EL (cell line): Measurements from ENCODE around the gene CTDSP1.

Source experiments
- DNase-seq: peaks from one replicate; pipeline ENCODE4 v3.0.0-alpha.2; 2016

CTDSP1 gene

DNA sequence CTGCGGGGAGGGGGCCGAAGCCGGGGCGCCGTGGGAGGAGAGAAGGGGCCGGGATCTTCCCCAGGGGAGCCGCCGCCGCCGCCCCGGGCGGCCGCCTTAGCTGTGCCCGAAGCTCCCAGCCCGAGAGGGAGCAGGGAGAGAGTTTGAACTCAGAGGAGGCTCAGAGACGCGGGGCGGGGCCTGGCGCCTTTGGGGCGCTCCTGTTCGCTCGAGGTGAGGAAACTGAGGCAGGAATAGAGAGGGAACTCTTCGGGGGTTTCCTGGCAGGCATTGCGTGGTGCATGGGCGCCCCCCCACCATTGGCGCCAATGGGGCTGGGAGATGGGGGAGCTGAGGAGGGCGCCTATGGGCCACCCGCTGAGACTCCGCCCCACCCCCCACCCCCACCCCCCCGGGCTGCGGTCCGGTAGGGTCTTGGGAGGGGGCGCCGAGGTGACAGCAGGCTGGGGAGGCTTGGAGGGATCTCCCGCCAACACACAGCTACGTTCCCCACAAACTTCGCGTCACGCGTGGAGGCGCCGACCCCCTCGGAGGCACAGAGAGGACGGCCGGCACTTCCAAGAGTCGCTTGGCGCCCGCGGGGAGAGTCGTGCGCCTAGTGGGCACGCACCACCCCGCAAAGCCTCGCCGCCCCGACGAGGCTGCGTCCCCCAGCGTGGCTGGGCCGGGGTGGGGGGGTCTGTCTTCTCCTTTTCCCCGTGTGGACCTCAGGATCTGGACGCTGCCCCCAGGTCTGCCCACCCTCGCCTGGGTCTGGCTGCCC lies 680 bp downstream of the CTDSP1 start:
- DNase-seq = peak; percentile 36

DNA sequence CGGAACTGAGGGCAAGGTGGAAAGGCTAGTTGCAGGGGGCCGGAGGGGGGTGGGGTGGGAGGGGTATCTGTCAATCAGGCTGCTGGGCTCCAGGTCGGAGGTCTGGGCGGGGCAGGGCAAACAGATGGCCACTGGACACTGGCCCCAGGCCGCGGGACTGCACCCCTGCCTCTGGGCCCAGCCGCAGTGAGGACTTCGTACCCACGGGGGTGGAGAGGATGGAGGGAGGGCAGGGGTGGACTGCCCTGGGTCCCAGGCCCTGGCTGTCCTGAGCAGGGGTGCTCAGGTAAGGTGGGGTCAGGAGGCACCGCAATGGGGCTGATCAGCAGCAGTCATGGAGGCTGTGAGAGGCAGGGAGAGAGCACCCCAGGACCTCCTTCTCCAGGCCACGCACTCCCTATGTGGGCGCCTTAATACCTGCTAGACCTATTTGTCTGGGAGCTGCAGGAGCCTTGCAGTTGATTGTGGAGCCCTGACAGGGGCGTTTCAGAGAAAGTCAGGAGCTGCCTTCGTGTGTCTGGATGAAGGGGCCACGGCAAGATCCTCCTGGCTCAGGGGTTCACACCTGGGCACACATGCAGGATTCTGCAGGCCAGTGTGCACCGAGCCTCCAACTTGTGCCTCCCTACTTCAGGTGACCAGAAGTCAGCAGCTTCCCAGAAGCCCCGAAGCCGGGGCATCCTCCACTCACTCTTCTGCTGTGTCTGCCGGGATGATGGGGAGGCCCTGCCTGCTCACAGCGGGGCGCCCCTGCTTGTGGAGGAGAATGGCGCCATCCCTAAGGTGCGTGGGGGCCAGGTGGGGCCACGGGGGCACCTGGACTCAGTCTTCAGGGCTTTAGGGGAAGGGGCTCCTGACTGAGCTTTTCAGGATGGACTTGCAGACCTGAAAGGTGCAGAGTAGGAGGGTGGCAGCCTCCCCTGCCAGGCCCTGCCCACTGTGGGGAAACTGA lies 1.5 kb downstream of the CTDSP1 start:
- DNase-seq = peak; percentile 13

DNA sequence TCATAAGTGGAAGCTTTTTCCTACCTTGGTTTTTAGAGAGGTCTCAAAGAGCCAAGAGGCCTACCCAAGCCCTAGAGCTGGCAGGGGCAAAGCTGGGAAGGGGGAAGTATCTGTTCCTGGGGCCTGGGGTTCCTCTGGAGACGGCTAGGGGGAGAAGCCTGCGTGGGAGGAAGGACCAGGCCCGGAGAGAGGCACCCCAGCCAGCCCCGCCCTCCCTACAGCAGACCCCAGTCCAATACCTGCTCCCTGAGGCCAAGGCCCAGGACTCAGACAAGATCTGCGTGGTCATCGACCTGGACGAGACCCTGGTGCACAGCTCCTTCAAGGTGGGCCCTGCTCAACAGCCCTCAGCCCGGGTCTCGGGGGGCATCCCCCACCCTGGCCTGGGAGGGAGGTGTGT lies 2.2 kb downstream of the CTDSP1 start:
- no peak for DNase-seq

DNA sequence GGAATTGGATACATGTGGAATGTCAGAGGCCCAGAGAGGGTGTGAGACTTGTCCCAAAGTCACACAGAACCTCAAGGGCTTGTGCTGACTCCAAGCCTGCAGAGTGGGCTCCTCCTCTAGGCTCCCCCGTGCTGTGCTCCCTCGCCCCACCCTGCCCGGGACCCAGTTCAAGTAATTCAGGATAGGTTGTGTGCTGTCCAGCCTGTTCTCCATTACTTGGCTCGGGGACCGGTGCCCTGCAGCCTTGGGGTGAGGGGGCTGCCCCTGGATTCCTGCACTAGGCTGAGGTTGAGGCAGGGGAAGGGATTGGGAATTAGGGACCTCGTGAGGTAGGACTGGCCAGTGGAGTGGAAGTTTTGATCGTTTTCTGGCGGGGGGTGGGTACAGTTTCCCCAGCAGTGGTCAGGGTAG lies 2.8 kb downstream of the CTDSP1 start:
- DNase-seq = no peak

DNA sequence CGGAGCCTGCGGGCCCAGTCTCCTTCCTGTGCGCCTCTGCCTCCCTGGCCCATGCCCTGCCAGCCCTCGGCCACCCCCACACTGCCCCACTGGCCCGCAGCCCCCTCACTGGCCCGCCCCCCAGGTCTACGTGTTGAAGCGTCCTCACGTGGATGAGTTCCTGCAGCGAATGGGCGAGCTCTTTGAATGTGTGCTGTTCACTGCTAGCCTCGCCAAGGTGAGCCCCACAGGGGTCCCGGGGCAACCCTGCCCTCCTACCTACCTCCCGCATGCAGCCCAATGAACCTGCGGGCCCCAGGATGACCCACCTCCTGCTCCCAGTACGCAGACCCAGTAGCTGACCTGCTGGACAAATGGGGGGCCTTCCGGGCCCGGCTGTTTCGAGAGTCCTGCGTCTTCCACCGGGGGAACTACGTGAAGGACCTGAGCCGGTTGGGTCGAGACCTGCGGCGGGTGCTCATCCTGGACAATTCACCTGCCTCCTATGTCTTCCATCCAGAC lies 3.3 kb downstream of the CTDSP1 start:
- no peak for DNase-seq

DNA sequence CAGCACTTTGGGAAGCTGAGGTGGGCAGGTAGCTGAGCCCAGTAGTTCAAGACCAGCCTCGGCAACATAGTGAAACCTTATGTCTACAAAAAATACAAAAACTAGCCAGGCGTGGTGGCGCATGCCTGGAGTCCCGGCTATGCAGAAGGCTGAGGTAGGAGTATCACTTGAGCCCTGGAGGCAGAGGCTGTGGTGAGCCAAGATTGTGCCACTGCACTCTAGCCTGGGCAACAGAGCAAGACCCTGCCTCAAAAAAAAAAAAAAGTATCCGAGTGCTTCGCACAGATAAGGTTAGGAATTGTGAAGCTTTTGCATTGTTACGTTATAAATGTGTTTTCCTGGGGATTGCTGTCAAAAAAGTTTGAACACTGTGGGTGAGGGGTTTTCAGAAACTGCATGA lies 4.1 kb downstream of the CTDSP1 start:
- DNase-seq = no peak

- DNase-seq = no peak
Measured at GRCh38 chr2:218404351-218405085, 4.8 kb downstream of the CTDSP1 start.

- DNase-seq = no peak
Measured at GRCh38 chr2:218405086-218405745, 5.5 kb downstream of the CTDSP1 start.

- DNase-seq = no peak
Measured at GRCh38 chr2:218405746-218406208, 6.1 kb downstream of the CTDSP1 start.

- DNase-seq = peak; percentile 97
Measured at GRCh38 chr2:218406209-218406948, 6.7 kb downstream of the CTDSP1 start.

DNA sequence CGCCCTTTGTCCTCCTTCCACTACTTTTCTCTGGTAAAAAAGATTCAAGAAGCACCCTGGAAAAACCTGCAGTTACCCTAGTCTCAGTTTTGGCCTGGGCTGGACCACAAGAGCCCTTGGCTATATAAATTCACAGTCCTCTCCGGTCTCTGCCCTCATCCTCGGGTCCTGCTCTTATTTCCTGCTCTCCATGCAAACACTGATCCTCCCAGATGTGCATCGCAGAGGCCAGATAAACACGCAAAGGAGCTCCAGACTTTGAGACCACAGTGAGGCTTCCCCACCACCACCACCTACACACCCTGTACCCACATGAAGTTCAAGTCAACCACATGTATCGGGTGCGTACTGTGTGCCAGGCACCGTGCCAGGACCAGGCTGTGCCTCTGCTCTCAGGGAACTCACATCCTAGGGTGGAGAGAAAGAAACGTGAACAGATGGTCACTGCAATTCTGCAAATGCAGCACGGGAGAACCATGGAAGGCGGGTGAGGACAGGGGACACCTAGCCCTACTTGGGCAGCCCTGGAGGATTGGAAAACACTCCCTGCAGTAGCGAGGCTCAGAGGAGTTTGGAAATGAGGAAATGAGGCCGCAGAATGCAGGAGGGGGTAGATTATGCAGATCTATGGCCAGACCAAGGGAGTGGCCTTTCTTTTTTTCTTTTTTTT lies 7.4 kb downstream of the CTDSP1 start:
- DNase-seq = peak; percentile 40

GRCh38 chr2:218407717-218408116 lies 8.0 kb downstream of the CTDSP1 start:
- DNase-seq = no peak

- no peak for DNase-seq
Measured at GRCh38 chr2:218418321-218418716, 18.7 kb downstream of the CTDSP1 start.

GRCh38 chr2:218418717-218419458 lies 19.2 kb downstream of the CTDSP1 start, which contains the start of gene VIL1:
VIL1 (plus strand) TSS chr2:218419123; CDS start chr2:218423779, 4,656 bp downstream.
- no peak for DNase-seq

DNA sequence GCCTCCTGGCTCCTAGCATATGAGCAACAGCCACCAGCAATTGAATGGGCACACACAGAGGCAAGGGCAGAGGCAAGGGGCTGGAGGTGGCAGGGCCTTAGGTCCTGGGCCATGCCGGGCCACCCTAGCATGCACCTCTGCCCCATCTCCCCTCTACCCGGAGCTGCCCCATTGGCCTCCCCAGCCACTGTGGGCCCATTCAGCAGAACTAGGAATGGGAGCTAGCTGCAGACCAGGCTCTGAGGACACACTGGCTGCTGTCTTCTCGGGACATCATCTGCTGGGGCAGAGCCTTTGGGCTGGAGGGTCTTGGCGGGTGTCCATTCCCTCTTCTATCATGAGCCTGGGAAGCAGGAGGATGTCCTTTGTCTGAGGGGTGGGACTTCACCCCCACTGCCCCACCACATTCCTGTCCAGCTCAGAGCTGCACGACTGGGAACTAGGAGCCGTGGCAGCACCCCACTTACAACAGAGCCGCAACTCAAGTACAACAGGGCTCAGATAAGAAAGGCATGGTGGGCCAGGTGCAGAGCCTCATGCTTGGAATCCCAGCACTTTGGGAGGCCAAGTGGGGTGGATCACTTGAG lies 20.1 kb downstream of the CTDSP1 start:
- DNase-seq = no peak

DNA sequence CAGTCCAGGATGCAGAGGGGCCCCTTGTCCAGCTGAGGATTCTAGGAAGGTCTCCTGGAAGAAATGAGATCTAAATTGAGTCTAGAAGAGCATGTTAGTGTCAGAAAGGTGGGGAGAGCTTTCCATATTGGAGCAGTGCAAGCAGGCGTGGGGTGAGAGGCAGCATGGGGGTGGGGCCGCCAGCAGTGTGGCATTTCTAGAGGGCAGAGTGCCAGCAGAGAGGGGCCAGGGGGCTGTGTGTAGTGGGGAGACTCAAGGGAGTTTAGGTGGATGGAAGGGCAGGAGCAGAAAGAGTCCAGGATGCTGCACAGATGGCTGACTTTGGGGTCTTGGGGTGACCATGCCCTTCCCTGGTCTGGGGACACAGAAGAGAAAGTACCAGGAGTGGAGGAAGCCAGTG lies 21.4 kb downstream of the CTDSP1 start:
- no peak for DNase-seq

- DNase-seq = no peak
Measured at GRCh38 chr2:218422403-218423086, 22.9 kb downstream of the CTDSP1 start.

GRCh38 chr2:218423584-218423983 lies 23.9 kb downstream of the CTDSP1 start:
- DNase-seq = no peak

DNA sequence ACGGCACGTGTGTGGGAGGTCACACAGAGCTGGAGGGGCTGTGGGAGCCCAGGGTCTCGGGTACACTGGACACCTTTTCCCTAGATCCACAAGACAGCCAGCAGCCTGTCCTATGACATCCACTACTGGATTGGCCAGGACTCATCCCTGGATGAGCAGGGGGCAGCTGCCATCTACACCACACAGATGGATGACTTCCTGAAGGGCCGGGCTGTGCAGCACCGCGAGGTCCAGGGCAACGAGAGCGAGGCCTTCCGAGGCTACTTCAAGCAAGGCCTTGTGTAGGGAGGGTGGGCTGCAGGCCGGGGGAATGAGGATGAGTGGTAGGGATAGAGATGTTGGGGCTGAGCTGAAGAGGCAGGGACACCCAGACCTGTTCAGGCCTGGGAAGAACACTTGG lies 25.9 kb downstream of the CTDSP1 start:
- no peak for DNase-seq
